Stimulated activated CD4-positive, alpha-beta T cell treated with anti-CD3 and anti-CD28 coated beads, Interleukin-4, amount 100 ng/mL, for 48 hours (primary cell): ENCODE measurements around the gene DEPDC5.
A peak's percentile ranks its signal among the peaks of the same experiment; 100 is the strongest.

ENCODE experiments used
- DNase-seq, 2 donors: peaks; one replicate each; pipeline ENCODE4 v3.0.0-alpha.2; 2020; ENCODE audit warnings: low read depth in 2 of 2

Gene DEPDC5

DNA sequence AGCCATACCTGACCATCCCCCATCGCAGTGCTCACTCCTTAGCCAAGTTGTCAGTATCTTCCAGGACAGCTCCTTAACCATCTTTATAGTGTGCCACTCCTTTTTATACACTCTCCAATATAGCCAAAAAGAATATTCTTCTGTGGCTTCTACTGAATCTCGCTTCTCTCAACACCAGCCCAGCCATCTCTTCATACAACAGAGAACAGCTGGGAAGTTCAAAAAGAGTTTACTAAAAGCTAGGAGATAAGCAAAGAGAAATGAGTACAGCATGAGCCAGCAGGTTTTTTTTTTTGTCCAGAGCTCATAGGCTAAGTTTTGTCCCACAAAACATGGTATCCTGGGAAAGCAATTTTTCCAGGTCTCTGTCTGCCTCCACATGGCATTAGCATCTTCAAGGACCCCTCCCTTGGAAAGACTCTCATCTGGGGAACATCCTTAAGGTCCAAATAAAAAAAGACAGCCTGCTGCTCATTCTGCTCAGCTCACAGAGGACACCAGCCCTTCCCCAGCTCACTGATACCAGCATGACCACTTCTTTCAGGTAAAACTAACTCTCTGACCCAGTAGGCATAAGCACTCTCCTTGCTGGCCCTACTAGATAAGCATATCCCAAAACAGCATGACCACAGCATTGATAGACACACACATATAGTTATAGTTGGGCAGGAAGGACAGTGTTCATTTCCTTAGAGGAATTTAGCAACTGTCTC lies 141.7 kb downstream of the DEPDC5 start:
- DNase-seq, result no peak

DNA sequence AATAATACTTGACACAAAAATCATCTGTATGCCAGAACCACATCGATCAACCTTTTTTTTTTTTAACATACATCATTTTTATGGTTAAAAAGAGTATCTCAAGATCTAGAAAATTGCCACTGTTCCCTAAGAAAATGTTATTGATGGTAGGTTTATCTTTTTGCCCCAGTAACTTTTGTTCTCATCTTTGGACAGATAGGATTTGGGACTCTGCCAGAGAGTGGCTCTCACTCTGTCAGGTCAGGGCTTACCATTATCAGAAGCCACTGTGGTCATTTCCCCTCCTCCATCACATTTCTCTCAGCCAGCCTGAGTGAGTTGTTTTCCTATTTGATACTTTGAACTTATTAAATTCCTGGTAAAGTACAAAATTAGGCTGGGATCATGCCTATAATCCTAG lies 142.7 kb downstream of the DEPDC5 start:
- DNase-seq, result no peak

DNA sequence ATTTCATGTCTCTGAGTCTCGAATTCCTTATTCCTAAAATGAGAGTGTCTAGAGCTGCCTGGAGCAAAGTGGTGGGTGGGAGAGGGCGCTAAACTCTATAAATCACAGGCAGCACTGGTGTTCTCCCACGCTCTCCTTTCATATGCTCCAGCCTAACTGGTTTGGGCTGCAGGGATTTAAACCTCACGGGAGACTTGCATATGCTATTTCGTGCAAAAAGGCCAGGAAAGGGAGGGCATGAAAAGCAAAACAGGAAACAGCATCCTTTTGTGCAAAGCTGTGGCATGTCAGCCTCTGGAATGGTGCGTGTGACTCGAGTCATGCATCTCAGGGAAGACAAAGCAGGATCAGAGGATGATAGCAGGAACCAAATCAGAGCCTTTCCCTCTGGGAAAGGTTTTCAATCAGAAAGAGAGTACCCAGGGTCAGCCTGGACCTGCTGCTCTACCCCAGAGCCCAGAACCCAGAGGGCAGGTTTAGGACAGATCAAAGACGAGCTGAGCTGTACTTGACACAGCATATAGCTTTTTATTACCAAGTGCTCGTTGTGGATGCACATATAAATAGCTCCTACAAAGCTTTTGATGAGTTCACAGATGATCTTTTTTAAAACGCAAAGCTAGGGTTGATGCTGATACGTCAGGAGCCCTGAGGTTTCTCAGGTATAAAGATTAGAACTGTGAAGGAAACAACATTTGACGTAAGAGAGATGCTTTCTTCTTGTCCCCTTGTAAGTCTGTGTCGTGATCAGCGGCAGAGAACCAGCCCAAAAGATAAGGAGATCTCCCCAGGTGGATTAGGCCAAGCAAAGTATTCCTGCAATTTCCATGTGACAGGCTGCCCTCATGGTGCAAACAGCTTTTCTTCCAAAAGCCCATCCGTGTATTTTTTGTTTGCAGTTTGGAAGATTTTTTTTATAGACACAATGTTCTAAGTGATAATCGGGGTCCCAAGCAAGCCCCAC lies 144.3 kb downstream of the DEPDC5 start:
- DNase-seq, result no peak

DNA sequence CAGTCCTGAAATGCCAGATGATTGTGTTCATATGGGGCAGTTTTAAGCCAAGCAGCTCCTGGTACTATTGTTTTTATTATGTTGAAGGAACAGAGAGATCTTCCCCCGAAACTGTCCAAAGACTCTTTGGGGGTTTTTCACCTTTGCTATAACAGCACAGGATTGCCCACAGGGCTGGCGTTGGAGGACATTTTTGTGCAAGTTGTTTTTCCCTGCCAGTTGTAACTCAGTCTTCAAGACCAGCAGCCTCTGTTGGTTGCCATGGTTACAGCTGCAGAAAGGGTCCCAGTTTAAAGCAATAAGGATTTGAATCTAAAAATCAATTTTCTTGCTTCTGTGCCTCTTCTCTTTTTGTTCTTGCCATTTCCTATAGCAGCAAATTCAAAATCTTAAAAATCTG lies 145.1 kb downstream of the DEPDC5 start:
- DNase-seq, result no peak

DNA sequence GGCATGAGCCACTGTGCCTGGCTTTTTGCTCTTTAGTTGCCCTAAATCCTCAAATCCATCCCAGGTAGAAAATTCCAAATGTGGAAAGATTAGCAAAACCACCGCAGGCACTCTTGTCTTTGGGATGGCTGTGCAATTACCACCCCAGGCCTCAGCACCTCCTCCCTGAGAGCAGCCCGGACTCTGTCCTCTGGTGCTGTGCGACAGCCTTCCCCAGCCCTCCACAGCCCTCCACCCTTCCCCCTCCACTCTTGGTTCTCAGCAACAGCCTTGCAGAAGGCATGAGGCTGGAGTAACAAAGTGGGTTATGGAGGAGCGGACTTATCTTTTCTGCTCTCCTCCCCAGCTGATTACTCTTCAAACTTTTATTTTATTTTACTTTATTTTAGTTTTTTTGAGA lies 145.8 kb downstream of the DEPDC5 start:
- no peak for DNase-seq

DNA sequence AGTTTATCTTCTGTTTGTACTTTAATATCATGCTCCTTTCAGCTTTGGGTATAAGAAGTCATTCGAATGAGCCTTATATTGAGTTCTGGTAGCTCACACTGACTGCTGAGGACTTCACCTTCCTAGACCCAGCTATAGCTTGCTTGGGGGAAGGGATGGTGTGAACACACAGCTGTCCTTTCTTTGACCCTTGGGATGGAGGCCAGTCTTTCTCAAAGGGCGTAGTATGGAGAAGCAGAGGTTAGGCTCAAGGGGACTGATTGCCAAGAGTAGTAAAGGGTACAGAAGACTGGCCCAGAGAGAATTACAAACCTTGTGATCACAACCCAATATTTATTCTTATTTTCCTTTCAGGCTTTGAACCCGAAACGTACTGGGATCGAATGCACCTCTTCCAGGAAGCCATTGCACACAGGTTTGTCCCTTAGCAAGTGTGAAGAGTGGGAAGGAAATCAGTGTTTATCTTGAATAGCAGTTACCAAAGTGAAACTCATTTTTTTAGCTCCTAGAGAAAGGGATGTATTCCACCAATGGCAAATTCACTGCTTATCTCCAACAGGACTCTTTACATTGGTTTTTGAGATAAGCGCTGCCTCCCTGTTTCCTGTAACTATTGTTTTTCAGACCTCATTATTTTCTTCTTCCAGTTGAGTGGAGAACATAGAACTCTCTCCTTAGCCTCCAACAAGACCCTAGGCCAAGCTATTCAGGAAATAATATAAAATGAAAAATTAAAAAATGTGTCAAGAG lies 147.7 kb downstream of the DEPDC5 start:
- DNase-seq, result no peak

DNA sequence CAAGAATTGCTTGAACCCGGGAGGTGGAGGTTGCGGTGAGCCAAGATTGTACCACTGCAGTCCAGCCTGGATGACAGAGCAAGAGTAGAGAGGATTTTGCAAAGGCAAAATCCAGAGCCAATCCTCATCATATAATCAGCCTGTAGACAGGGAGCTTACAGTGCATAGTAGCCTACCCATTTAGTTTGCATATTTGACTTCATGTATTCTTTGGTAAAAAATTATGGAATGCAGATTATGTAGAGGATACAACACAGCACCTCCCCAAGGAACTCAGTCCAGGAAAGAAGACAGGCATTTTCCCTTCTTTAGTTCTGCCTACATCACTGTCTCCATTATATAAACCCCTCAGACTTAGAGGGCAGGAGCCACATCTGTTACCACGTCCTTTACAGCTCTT lies 150.8 kb downstream of the DEPDC5 start:
- no peak for DNase-seq

DNA sequence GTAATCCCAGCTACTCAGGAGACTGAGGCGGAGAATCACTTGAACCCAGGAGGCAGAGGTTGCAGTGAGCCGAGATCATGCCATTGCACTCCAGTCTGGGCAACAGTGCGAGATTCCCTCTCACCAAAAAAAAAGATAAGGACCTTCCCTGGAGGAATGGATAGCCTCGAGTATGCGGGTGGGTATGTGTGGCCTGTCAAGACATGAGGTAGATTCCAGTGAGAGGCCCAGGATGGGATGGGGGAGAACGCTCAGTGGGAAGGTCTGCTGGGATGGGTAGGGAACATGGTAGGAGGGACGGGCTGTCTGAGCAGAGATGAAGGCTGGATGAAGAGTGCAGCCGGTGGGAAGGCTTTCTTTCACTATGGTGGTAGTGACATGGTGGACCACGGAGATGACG lies 151.5 kb downstream of the DEPDC5 start:
- DNase-seq, result no peak

DNA sequence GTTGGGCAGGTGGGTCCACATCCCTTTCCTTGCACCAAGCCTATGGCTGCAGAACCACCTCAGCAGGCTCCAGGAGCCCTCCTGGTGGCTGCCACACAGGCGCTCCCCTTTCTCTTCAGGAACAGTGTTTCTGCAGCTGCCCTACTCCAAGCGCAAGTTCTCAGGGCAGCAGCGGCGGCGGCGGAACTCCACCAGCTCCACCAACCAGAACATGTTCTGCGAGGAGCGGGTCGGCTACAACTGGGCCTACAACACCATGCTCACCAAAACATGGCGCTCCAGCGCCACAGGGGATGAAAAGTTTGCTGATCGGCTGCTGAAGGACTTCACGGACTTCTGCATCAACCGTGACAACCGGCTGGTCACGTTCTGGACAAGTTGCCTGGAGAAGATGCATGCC lies 152.3 kb downstream of the DEPDC5 start:
- no peak for DNase-seq

DNA sequence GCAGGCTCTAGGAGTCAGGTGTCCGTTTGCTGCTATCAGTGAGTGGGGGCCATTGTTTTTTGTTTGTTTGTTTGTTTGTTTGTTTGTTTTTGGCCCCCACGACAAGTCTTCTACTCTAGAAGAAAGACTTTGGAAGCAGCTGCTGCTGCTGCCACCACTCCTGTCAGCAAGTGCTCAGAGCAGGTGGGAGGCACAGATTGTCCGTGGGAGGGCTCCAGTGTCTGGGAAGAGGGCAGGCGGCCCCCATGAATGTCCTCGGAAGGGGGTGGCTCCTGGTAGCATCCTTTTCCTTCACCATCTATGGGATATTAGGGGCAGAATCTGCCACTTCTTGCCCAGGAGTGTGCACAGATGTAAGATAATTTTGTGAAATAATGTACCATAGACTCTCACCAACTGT lies 152.8 kb downstream of the DEPDC5 start:
- no peak for DNase-seq

DNA sequence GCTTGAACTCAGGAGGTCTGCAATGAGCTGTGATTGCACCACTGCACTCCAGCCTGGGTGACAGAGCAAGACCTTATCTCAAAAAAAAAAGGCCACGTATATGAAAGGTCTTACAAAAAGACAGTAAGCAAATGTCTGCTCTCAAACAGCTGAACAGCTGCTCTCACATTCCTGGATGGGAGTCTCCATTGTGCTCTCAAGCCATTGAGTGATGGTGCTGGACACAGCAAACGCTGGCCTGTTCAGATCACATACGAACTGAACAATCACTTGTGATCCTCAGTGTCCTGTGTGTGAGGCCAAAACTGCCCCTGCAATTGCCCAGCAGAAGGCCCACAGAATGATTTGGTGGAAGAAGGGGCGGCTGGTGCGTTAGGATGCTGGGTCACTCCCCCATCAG lies 156.2 kb downstream of the DEPDC5 start:
- DNase-seq, result no peak

DNA sequence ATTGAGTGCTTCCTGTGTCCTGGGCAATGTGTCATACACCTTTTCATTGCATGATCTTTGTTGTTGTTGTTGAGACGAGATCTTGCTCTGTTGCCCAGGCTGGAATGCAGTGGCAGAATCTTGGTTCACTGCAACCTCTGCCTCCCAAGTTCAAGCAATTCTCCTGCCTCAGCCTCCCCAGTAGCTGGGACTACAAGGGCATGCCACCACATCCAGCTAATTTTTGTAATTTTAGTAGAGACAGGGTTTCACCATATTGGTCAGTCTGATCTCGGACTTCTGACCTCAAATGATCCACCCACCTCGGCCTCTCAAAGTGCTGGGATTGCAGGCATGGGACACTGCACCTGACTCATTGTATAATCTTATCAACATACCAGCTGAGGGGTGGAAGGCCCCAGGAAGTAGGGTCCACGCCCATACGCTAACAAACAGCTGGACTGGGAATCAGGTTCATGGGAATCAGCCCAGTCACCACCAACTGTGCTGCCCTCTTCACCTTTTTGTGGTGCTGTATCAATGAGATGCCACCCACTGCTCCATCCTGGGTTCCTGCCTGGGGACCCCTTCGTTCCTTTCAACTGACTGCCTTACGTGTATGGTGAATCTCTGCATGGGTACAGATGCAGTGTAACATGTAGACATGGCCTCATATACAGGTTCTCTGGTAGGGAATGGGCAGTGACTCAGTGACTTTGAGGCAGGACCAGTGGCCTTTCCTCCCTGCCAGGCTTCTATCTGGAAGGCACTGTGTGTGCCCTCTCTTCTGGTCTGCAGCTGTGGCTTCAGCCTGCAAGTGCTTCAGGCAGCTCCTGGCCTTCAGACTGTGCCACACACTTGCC lies 158.0 kb downstream of the DEPDC5 start:
- no peak for DNase-seq

DNA sequence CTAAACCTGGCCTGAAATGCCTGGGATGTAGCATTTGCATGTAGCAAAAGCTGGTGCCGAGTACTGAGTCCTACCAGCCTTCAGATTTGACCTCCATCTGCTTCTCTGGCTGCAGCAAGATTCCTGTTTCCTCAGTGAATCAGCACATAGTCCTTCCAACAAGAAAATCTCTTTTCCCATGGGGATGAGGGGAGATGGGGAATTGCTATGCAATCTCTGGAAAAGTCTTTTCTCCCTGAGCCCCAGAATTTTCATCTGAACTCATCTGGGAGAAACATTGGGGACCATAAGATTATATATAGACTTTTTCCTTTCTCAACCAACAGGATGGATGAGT lies 158.6 kb downstream of the DEPDC5 start:
- no peak for DNase-seq

DNA sequence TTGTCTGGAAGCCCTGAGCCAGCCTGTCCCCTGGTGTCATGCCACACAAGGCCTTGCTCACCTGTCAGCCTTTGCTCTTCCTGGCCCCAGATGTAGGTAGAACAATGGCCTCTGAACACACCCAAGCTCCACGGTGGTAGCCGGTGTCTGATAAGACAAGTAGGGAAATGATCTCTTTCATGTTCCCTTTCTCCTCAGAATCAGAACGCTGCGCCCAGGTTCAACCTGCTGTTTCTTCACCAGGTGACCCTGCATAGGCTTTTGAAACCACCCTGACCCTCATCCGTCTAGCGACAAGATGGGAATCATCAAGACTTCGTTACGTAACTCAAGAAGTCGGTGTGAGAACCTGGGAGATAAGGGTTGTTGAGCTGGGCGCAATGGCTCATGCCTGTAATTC lies 161.8 kb downstream of the DEPDC5 start:
- no peak for DNase-seq

DNA sequence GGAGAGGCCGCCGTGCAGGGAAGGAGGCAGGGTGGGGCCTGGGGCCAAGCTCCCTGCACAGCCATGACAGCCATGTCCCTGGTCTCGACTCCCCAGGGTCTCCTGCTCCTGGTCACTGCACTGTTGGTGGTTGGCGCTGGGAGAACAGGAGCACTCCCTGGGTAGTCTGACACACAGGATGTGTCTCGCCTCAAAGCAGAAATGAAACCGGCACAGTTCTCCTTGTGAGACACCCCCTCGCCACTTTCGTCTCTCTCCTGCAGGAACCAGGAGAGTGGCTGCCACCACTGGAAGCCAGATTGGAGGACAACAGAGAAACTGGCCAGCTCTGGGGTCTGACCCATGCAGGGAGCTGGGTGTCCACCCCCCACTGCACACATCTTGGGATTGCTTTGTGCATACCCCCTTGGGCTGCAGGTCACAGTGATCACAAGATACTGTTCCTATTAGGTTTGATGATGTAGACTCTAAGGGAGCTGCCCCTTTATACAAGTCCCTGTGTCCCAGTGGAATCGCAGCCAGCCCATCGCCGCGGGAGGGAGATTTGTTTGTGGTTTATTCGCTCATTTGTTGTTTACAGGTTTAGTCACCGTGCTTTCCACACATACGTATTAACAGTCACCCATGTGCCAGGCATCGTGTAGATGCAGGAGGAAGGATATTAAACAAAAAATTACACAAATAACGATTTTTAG lies 163.6 kb downstream of the DEPDC5 start:
- peak in 1 of 2 donors; percentile 16 for DNase-seq

DNA sequence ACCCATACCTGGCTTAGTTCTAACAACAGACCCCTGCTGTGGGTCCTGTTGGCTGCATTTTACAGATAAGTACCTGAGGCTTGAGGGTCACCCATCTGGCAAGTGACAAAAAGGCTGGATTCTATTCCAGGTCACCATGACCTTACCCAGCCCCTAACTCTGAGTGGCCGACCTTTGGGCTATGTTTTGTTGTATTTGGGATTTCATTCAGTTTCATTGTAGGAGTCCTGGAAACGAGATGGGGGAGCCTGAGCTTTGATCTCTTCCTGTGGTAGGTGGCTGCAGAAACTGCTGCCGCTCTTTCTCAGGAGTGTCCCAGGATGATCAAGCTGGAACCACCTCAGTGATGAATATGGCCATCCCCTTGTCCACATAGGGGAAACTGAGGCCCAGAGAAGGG lies 165.9 kb downstream of the DEPDC5 start:
- no peak for DNase-seq

DNA sequence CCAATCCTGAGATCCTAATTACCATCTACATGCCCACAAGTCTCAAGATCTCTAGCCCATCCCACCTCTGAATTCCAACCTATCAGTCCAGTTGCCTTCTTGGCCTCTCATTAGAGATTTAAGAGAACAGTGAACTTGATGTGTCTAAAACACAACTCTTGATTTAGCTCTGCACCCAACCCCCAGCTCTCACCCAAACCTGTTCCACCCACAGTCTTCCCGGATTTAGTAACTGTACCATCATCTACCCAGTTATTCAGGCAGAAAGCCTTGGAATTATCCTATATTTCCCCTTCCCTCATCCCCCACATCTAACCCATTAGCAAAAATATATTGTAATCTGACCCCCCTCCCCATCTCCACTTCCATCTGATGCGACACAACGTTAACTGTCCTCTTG lies 166.5 kb downstream of the DEPDC5 start:
- no peak for DNase-seq

DNA sequence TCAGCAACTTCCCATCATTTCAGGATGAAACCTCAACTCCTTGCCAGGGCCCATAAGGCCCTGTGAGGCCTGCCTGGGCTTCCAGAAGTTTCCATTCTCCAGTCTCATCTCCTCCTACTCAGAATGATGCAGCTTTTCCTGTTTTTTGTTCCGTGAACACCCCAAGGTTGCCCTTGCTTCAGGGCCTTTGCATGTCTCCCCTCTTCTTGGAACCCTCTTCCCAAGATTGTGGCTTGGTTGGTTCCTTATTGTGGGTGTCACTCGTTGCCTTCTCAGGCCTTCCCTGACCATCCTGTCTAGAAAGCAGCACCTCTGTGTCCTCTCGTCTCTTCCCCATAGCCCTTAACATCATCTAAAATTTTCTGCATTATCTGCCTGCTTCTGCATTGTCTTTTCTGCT lies 167.3 kb downstream of the DEPDC5 start:
- DNase-seq, result no peak

DNA sequence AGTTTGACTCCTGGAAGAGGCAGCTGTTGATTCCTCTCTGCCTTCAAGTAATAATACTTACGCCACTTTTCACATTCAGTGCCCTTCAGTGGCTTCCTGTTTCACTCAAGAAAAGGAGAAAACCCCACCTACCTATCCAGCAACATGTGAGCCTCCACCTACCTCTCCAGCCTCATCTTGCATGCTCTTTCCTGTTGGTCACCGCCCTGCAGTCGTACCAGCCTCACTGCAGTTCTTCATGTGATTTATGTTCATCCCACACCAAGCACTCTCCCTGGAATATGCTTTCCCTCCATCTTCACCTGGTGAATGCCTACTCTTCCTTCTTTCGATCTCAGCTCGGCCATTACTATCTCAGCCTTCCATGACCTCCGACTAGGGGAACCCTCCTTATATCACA lies 168.7 kb downstream of the DEPDC5 start:
- no peak for DNase-seq

DNA sequence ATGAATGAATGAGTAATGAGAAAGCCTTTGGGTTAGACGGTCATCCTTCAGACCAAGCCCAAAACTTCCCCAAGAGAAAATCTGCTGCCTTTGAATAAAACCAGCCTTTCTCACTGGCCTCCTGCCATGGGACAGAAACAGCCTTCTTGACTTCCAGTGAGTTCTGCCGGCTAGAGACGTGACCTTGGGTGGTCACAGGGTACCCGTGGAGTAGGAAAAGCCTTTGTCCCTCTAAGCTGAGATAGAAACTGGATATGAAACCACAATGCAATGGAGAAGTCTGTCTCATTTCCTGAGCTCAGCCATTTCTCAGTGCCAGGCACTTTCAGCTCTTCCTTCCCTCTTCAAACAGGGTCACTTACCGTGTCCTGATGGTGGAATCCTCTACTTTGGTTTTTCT lies 169.3 kb downstream of the DEPDC5 start:
- no peak for DNase-seq

DNA sequence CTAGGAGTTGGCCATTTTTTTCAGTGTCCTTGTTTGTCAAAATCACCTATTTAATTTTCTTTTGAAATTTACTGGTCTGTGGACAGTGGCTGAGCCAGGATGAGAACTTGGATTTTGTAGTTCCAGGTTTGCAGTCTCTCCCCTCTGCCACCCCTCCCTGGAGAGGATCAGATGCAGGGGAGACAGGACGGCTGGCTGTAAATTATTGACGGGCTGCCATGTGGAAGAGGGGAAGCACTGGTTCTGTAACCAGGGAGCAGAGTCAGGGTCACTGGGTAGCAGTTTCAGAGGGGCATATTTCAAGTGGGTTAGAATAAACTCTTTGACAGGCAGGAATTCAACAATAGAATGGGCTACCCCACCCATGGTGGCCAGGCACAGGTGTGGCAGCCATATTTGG lies 169.9 kb downstream of the DEPDC5 start:
- DNase-seq, result no peak
